Skeletal muscle tissue (tissue), 4 donors: ENCODE data around the gene FUOM. TPM values are rescaled to one million over a fixed set of nuclear protein-coding genes. Genes with fewer than 3 reads are reported as not detected.

Experiments
- H3K27ac ChIP-seq: one replicate; pipeline ENCODE4 v1.7.0; 2013; ENCODE audit warnings: mild to moderate bottlenecking, low read depth, low read length, inconsistent platforms
- H3K27me3 ChIP-seq, 3 donors: one replicate each; pipeline ENCODE4 v1.7.0; 2013; ENCODE audit warnings: low read length in 3 of 3; ENCODE audit not compliant: control insufficient read depth in 3 of 3, insufficient read depth in 3 of 3
- H3K36me3 ChIP-seq, 3 donors: one replicate each; pipeline ENCODE4 v1.7.0; 2013; ENCODE audit warnings: low read length in 3 of 3; ENCODE audit not compliant: control insufficient read depth in 3 of 3, insufficient read depth in 3 of 3
- H3K4me1 ChIP-seq, 3 donors: one replicate each; pipeline ENCODE4 v1.7.0; 2013; ENCODE audit warnings: low read length in 3 of 3, mild to moderate bottlenecking in 3 of 3; ENCODE audit not compliant: control insufficient read depth in 3 of 3, insufficient read depth in 3 of 3
- H3K4me3 ChIP-seq, 3 donors: one replicate each; pipeline ENCODE4 v1.7.0; 2013; ENCODE audit warnings: low read length in 3 of 3
- H3K9ac ChIP-seq, 3 donors: one replicate each; pipeline ENCODE4 v1.7.0; 2013; ENCODE audit warnings: low read length in 3 of 3, mild to moderate bottlenecking in 3 of 3, moderate library complexity in 2 of 3, low read depth in 1 of 3
- H3K9me3 ChIP-seq, 3 donors: one replicate each; pipeline ENCODE4 v1.7.0; 2013; ENCODE audit warnings: low read length in 3 of 3; ENCODE audit not compliant: control insufficient read depth in 3 of 3
- total RNA-seq: library from RNA; depleted of rRNA; stranded (reverse); fragments of >200 nt; gene quantifications from one replicate; pipeline ENCODE4 v1.2.3, GENCODE V29; 2014
- donor health status: Osteomylitis.

FUOM gene
- total RNA-seq, 1 donor from 2014 or later: 9.4 TPM

- peaks cover 3 to 10% (median 5%) of the 10 kb centered on the region in 3 donors for H3K4me1 ChIP-seq
- no peak overlapping the region for H3K4me3 ChIP-seq
- no peaks in the 10 kb centered on the region for H3K9me3 ChIP-seq
- no peak overlapping the region for H3K27ac ChIP-seq
- H3K27me3 ChIP-seq: peaks cover 10 to 19% (median 10%) of the 10 kb centered on the region in 3 donors
- peaks cover 22 to 25% (median 24%) of the 10 kb centered on the region in 3 donors for H3K36me3 ChIP-seq
- no peak overlapping the region for H3K9ac ChIP-seq
Measured at GRCh38 chr10:133359972-133360610, 2.3 kb upstream of the FUOM start.

GRCh38 chr10:133359554-133359971, 1.7 kb upstream of the FUOM start:
- H3K27ac ChIP-seq: no peak overlapping the region
- H3K36me3 ChIP-seq: peaks cover 17 to 20% (median 19%) of the 10 kb centered on the region in 3 donors
- no peak overlapping the region for H3K4me3 ChIP-seq
- no peaks in the 10 kb centered on the region for H3K9me3 ChIP-seq
- H3K9ac ChIP-seq: no peak overlapping the region
- peaks cover 10 to 24% (median 10%) of the 10 kb centered on the region in 3 donors for H3K27me3 ChIP-seq
- H3K4me1 ChIP-seq: peaks cover 3 to 10% (median 5%) of the 10 kb centered on the region in 3 donors

- no peak overlapping the region for H3K27ac ChIP-seq
- peaks cover 10 to 28% (median 13%) of the 10 kb centered on the region in 3 donors for H3K27me3 ChIP-seq
- H3K4me3 ChIP-seq: no peak overlapping the region
- H3K4me1 ChIP-seq: peaks cover 3 to 10% (median 5%) of the 10 kb centered on the region in 3 donors
- H3K36me3 ChIP-seq: peaks cover 14 to 16% (median 15%) of the 10 kb centered on the region in 3 donors
- no peaks in the 10 kb centered on the region for H3K9me3 ChIP-seq
- H3K9ac ChIP-seq: no peak overlapping the region
Measured at GRCh38 chr10:133358925-133359310, 1.1 kb upstream of the FUOM start.

- Histone ChIP-seq H3K4me3 (no peak overlapping the region), H3K27ac (no peak overlapping the region)
Measured at GRCh38 chr10:133358162-133358924, 524 bp upstream of the FUOM start.

GRCh38 chr10:133356549-133357284, 1.1 kb downstream of the FUOM start:
- Histone ChIP-seq H3K4me1 (peaks cover 3 to 10% (median 5%) of the 10 kb centered on the region in 3 donors), H3K9me3 (no peaks in the 10 kb centered on the region), H3K27me3 (peaks cover 15 to 33% (median 16%) of the 10 kb centered on the region in 3 donors), H3K9ac (peak overlapping the region in 2 of 3 donors; percentile 23 to 57), H3K27ac (no peak overlapping the region), H3K36me3 (peaks cover under 1 to 2% (median 1%) of the 10 kb centered on the region in 3 donors), H3K4me3 (peak overlapping the region; percentile 14 to 61 (median 48))

More at GRCh38 chr10:133358162-133358924, 524 bp upstream of the FUOM start:
- Histone ChIP-seq H3K27me3 (peaks cover 13 to 28% (median 15%) of the 10 kb centered on the region in 3 donors), H3K9ac (no peak overlapping the region), H3K4me1 (peaks cover 3 to 10% (median 5%) of the 10 kb centered on the region in 3 donors), H3K36me3 (peaks cover 12 to 15% (median 14%) of the 10 kb centered on the region in 3 donors), H3K9me3 (no peaks in the 10 kb centered on the region)

GRCh38 chr10:133355991-133356390, 1.8 kb downstream of the FUOM start:
- H3K9me3 ChIP-seq: no peaks in the 10 kb centered on the region
- H3K27me3 ChIP-seq: peaks cover 15 to 39% (median 21%) of the 10 kb centered on the region in 3 donors
- no peak overlapping the region for H3K4me3 ChIP-seq
- H3K36me3 ChIP-seq: no peaks in the 10 kb centered on the region
- H3K27ac ChIP-seq: no peak overlapping the region
- peaks cover 3 to 10% (median 5%) of the 10 kb centered on the region in 3 donors for H3K4me1 ChIP-seq
- no peak overlapping the region for H3K9ac ChIP-seq

GRCh38 chr10:133355266-133355665, 2.6 kb downstream of the FUOM start:
- Histone ChIP-seq H3K27me3 (peaks cover 15 to 46% (median 24%) of the 10 kb centered on the region in 3 donors), H3K27ac (no peak overlapping the region)

GRCh38 chr10:133354672-133355240, 3.1 kb downstream of the FUOM start:
- H3K36me3 ChIP-seq: no peaks in the 10 kb centered on the region
- no peak overlapping the region for H3K4me3 ChIP-seq
- peaks cover 16 to 51% (median 29%) of the 10 kb centered on the region in 3 donors for H3K27me3 ChIP-seq
- H3K27ac ChIP-seq: no peak overlapping the region
- H3K9ac ChIP-seq: no peak overlapping the region
- H3K4me1 ChIP-seq: peaks cover 3 to 10% (median 5%) of the 10 kb centered on the region in 3 donors
- no peaks in the 10 kb centered on the region for H3K9me3 ChIP-seq

More at GRCh38 chr10:133355266-133355665, 2.6 kb downstream of the FUOM start:
- H3K36me3 ChIP-seq: no peaks in the 10 kb centered on the region
- H3K9me3 ChIP-seq: no peaks in the 10 kb centered on the region
- peaks cover 3 to 10% (median 5%) of the 10 kb centered on the region in 3 donors for H3K4me1 ChIP-seq
- no peak overlapping the region for H3K4me3 ChIP-seq
- no peak overlapping the region for H3K9ac ChIP-seq

- Histone ChIP-seq H3K27ac (no peak overlapping the region), H3K9me3 (no peaks in the 10 kb centered on the region), H3K9ac (no peak overlapping the region), H3K4me3 (no peak overlapping the region), H3K4me1 (peaks cover 3 to 10% (median 5%) of the 10 kb centered on the region in 3 donors), H3K36me3 (no peaks in the 10 kb centered on the region), H3K27me3 (peaks cover 22 to 58% (median 36%) of the 10 kb centered on the region in 3 donors)
Measured at GRCh38 chr10:133353988-133354605, 3.7 kb downstream of the FUOM start.
